SH-SY5Y (cell line): ENCODE results near the gene ATP10B.

Experiments used
- GATA2 ChIP-seq: IDR thresholded peaks from 2 replicates; pipeline ENCODE4 v1.6.1; 2011; ENCODE audit warnings: mild to moderate bottlenecking, low read depth, low read length
- GATA3 ChIP-seq: IDR thresholded peaks from 2 replicates; pipeline ENCODE4 v1.6.1; 2011; ENCODE audit warnings: low read depth, mild to moderate bottlenecking, low read length, moderate library complexity

DNA sequence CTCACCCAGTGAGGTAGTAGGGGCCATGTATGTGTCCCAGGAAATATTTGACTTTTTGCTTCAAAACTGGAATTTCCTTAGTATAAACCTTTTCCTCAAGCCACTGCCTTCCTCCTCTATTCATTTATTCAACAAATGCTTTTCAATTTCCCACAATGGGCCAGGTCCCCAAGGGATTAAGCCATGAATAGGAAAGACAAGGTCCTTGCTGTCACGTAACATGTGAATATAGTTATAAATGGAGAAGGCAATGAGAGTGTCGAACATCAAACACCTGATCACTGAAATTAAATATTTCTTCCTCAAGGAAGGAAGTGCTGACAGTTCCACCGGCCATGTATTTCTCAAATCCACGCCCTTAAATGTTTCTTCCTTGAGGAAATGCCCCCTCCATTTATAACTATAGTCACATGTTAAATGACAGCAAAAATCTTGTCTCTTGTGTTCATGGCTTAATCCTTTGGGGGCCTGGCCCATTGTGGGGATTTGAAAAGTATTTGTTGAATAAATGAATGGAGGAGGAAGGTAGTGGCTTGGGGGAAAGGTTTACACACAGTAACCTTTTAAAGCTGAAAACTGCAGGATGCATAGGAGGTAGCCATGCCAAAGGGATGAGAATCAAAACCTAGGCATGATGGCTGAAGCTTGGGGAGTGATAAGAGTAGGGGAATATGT, 284.8 kb downstream of the ATP10B start:
- TF ChIP-seq GATA2 = no peak
- no peak for TF ChIP-seq GATA3
